Hypothalamus (tissue), 51 donors: ENCODE measurements around the gene HBA2.
"Not testable (repeated sequence)": the region's sequence is repeated elsewhere in the genome, so short reads cannot be mapped to it uniquely, and the experiment has no call there.

ENCODE experiments used
- DNase-seq, 51 donors: peaks; one replicate each; lab custom pipeline; 2025; lab: John Stamatoyannopoulos, UW

HBA2 gene

DNA sequence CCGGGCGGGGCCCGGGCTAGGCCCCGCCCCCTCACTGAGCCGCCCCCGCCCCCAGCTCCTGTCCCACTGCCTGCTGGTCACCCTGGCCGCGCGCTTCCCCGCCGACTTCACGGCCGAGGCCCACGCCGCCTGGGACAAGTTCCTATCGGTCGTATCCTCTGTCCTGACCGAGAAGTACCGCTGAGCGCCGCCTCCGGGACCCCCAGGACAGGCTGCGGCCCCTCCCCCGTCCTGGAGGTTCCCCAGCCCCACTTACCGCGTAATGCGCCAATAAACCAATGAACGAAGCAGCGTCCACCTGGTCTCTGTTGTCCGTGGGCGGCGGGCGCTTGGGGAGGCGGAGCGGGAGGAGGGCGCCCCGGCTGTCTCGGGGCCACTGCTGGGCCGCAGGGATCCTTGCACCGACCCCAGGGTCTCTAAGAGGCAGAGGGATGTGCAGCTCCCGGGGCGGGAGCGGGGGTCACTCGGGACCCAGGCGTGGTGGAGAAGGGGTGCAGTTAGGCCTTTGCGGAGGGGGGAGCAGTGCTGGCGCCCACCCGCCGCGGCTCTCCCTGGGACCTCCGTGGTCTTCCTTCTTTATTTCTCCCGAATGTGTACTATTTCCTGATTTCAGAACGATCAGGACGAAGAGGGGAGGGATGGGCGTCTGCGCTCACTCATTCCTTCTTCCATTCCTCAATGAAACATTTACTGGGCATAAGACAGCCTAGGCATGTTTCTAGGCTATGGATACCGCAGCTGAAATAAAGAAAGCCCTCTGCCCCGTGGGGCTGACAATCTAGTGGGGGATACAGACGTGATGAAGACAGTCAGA is 18.3 kb upstream of the HBA2 start:
- peak in 3 of 51 donors; percentile 2 to 18 (median 7) for DNase-seq

- no peak for DNase-seq
These were observed 17.7 kb upstream of the HBA2 start for GRCh38 chr16:155031-155398.

GRCh38 chr16:159136-159849 is 13.4 kb upstream of the HBA2 start:
- no peak for DNase-seq

DNA sequence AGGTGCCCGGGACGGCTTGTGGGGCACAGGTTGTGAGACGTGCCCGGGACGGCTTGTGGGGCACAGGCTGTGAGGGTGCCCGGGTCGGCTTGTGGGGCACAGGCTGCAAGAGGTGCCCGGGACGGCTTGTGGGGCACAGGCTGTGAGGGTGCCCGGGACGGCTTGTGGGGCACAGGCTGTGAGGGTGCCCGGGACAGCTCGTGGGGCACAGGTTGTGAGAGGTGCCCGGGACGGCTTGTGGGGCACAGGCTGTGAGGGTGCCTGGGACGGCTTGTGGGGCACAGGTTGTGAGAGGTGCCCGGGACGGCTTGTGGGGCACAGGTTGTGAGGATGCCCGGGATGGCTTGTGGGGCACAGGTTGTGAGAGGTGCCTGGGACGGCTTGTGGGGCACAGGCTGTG is 12.4 kb upstream of the HBA2 start:
- DNase-seq, result not testable (repeated sequence)

DNA sequence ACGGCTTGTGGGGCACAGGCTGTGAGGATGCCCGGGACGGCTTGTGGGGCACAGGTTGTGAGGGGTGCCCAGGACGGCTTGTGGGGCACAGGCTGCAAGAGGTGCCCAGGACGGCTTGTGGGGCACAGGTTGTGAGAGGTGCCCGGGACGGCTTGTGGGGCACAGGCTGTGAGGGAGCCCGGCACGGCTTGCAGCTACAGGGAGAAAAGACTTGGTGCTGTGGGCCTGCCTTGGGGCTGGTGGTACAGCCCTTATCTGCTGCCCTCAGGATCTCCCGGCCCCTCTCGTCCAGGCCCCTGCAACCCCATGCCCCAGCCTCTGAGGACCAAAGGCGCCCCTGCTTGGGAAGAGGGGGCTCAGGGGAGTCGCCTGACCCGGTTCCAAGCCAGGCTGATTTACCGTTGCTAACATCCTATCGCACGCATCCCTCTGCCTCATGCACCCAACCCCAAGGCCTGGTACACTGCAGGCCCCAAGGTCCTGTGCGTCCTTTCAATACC is 11.9 kb upstream of the HBA2 start:
- DNase-seq, result no peak

- no peak for DNase-seq
These were observed 10.2 kb upstream of the HBA2 start for GRCh38 chr16:162271-162991.

- DNase-seq, result not testable (repeated sequence)
These were observed 9.5 kb upstream of the HBA2 start for GRCh38 chr16:163139-163538.

DNA sequence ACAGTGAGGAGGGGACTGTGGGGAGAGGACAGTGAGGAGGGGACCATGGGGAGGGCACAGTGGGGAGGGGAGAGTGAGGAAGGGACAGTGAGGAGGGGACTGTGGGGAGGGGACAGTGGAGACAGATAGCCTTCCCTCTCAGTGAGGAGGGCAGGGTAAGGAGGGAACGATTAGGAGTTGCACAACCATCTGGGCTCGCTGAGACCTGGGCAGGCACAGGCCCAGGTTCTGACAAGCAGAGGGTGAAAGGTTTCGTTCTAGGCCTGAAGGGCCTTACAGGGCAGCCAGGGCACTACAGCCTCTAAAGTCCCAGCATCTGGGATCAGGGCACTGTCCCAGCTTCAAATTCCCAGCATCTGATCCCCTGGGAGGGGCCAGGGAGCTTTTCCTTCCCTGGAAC is 9.0 kb upstream of the HBA2 start:
- DNase-seq, result not testable (repeated sequence)

DNA sequence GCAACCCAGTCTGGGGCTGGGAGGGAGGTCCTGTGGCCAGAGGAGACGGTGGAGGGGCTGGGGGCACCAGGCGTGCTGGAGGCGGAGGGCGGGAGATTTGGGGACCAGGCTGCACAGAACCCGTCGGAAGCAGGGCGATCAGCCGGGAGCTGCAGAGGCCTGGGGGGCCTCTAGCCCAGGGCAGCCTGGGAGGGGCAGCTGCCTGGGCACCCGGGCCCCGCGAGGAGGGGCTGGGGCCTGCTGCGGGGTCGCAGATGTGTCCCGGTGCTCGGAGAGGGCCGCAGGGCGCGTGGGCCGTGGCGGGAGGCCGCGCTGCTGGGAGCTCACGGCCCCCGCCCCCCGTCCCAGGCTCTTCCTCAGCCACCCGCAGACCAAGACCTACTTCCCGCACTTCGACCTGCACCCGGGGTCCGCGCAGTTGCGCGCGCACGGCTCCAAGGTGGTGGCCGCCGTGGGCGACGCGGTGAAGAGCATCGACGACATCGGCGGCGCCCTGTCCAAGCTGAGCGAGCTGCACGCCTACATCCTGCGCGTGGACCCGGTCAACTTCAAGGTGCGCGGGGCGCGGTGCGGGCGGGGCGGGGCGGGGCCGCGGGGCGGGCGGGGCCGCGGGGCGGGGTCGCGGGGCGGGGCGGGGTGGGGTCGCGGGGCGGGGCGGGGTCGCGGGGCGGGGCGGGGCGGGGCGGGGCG is 8.4 kb upstream of the HBA2 start:
- not testable (repeated sequence) for DNase-seq

DNA sequence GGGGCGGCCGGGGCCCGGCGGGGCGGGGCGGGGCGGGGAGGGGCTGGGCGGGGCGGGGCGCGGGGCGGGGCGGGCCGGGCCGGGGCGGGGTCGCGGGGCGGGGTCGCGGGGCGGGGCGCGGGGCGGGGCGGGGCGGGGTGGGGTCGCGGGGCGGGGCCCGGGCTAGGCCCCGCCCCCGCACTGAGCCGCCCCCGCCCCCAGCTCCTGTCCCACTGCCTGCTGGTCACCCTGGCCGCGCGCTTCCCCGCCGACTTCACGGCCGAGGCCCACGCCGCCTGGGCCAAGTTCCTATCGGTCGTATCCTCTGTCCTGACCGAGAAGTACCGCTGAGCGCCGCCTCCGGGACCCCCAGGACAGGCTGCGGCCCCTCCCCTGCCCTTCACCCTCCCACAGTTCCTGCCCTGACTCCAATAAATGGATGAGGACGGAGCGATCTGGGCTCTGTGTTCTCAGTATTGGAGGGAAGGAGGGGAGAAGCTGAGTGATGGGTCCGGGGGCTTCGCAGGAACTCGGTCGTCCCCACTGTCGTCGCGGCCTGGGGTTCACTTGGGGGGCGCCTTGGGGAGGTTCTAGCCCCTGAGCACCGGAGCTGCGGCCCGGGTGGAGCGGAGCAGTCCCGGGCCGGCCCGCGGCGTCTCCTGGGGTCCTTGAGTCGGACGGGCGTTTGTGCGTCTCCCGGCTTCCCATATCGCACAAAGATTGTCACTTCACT is 7.7 kb upstream of the HBA2 start:
- no peak for DNase-seq

GRCh38 chr16:165539-166374 is 6.9 kb upstream of the HBA2 start, which contains the start of gene HBM:
Gene HBM (plus strand): TSS chr16:165978. CDS start chr16:165998, 20 bp downstream.
- DNase-seq, result no peak

GRCh38 chr16:166375-167121 is 6.1 kb upstream of the HBA2 start:
- no peak for DNase-seq

DNA sequence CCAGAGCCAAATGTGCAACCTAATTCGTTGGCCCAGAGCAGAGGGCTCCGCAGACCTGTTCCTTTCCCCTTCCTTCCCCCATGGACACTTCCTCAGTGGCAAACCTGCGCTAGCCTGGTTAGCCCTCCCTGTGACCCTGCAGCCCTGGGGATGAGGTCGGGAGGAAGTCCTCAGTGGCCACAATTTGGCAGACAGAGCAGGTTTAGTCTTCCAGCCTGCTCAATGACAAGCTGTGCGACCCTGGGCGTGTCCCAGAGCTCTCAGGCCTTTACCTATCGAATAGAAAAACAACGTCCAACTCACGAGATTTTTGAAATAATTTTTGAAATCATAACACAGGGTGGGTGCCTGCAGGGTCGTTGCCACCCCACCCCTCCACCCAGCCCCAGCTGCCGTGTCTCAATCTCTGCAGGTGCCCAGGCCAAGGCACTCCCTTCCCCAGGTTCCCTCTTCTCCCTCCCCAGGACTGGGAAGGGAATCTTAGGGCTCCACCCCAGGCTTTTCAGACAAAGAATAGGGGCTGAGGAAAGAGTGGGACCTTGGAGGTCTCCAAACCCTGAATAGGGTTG is 5.5 kb upstream of the HBA2 start:
- DNase-seq, result no peak

GRCh38 chr16:168424-168823 is 4.3 kb upstream of the HBA2 start:
- DNase-seq, result no peak

DNA sequence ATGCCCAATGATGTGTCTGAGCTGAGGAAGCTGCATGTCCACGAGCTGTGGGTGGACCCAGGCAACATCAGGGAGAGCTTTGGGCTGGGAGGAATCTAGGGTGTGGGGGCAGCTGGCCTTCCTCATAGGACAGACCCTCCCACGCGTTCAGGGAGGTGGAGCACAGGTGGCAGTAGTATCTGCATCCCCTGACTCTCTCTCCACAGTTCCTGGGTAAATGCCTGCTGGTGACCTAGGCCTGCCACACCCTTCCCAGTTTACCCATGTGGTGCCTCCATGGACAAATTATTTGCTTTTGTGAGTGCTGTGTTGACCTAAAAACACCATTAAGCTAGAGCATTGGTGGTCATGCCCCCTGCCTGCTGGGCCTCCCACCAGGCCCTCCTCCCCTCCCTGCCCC is 3.7 kb upstream of the HBA2 start:
- no peak for DNase-seq

GRCh38 chr16:170088-170507 is 2.6 kb upstream of the HBA2 start:
- DNase-seq, result not testable (repeated sequence)

- no peak for DNase-seq
These were observed 1.9 kb upstream of the HBA2 start for GRCh38 chr16:170788-171187.
